K562 (cell line): ENCODE data around the gene SLC29A2. TPM values are rescaled to one million over a fixed set of nuclear protein-coding genes. Genes with fewer than 3 reads are reported as not detected.

Source experiments
- ADNP ChIP-seq: fragments of 200-800 bp; sonication (Bioruptor generic); IDR thresholded peaks from 2 replicates; pipeline ENCODE4 v1.6.1; 2016; ENCODE audit warnings: missing genetic modification characterization, missing compliant biosample characterization
- CEBPG ChIP-seq, 3 experiments: fragments of 200-800 bp in 1 of 3; sonication (Bioruptor generic) in 1 of 3; sonication (generic) in 1 of 3; formaldehyde crosslinking in 1 of 3; IDR thresholded peaks in 2 of 3; conservative IDR thresholded peaks in 1 of 3; 2 replicates each; pipeline versions ENCODE4 v1.6.1 to v1.8.0; 2016 to 2022; ENCODE audit warnings: missing compliant biosample characterization in 2 of 3, missing genetic modification characterization in 2 of 3, mild to moderate bottlenecking in 1 of 3, missing genetic modification reagents in 1 of 3
- FOXK2 ChIP-seq, 2 experiments: fragments of 450-650 bp; IDR thresholded peaks in 1 of 2; conservative IDR thresholded peaks in 1 of 2; 2 replicates each; pipeline ENCODE4 v1.6.1; 2016; ENCODE audit warnings: low read depth in 2 of 2, mild to moderate bottlenecking in 1 of 2
- KAT2B ChIP-seq: IDR thresholded peaks from one replicate; pipeline ENCODE4 v1.6.1; 2012; ENCODE audit warnings: low read depth, mild to moderate bottlenecking, control low read depth, inconsistent platforms, low read length, moderate library complexity
- NFRKB ChIP-seq: fragments of 450-650 bp; IDR thresholded peaks from 2 replicates; pipeline ENCODE4 v1.6.1; 2016; ENCODE audit warnings: low read depth
- POLR2AphosphoS5 ChIP-seq: IDR thresholded peaks from 2 replicates; pipeline ENCODE4 v1.6.1; 2011; ENCODE audit warnings: mild to moderate bottlenecking, low read depth, low read length, moderate library complexity; ENCODE audit not compliant: control insufficient read depth, insufficient read depth
- PPARD ChIP-seq: fragments of 250-450 bp; sonication (Bioruptor Pico); IDR thresholded peaks from 2 replicates; pipeline ENCODE4 v1.8.0; 2022; ENCODE audit warnings: inconsistent platforms, mild to moderate bottlenecking, moderate library complexity
- SAFB ChIP-seq: fragments of 200-400 bp; formaldehyde crosslinking; IDR thresholded peaks from 2 replicates; pipeline ENCODE4 v1.6.1; 2017; ENCODE audit warnings: low read depth, low read length, borderline replicate concordance
- SMC3 ChIP-seq: conservative IDR thresholded peaks from 2 replicates; pipeline ENCODE4 v1.6.1; 2011; ENCODE audit warnings: low read depth, low read length, improper control_type of control experiment; ENCODE audit not compliant: insufficient read depth
- STAT5A ChIP-seq: IDR thresholded peaks from 2 replicates; pipeline ENCODE4 v1.6.1; 2012; ENCODE audit warnings: low read length, inconsistent platforms, borderline replicate concordance
- TAL1 ChIP-seq: fragments of 450-650 bp; IDR thresholded peaks from 2 replicates; pipeline ENCODE4 v1.6.1; 2016; ENCODE audit warnings: mild to moderate bottlenecking
- TCF7L2 ChIP-seq: fragments of 150-350 bp; IDR thresholded peaks from 2 replicates; pipeline ENCODE4 v1.6.1; 2016; ENCODE audit warnings: low read depth, mild to moderate bottlenecking, low read length, moderate library complexity
- TEAD4 ChIP-seq, 2 experiments: sonication (generic) in 1 of 2; formaldehyde crosslinking in 1 of 2; IDR thresholded peaks; 2 replicates each; pipeline versions ENCODE4 v1.6.1 to v1.8.0; 2012 to 2022; ENCODE audit warnings: borderline replicate concordance in 1 of 2, inconsistent platforms in 1 of 2, low read length in 1 of 2, mild to moderate bottlenecking in 1 of 2, missing genetic modification reagents in 1 of 2
- ZEB2 ChIP-seq: fragments of 450-650 bp; IDR thresholded peaks from 2 replicates; pipeline ENCODE4 v1.6.1; 2016
- polyA plus RNA-seq, 8 experiments: library from polyadenylated mRNA; depleted of rRNA in 4 of 8; stranded (reverse) in 5 of 8; unstranded in 3 of 8; fragments of >200 nt; fragmentation: Nextera tagmentation in 2 of 8; fragmentation: Illumina TruSeq in 1 of 8; extraction: Ambion mirVana in 2 of 8; extraction: Trizol in 1 of 8; gene quantifications; 2 replicates each; pipeline versions ENCODE4 v1.2.1 to v1.2.3, GENCODE V29; 2011 to 2014; ENCODE audit warnings: inconsistent platforms in 1 of 8, missing spikeins in 1 of 8
- total RNA-seq, 7 experiments: library from RNA; depleted of rRNA in 6 of 7; stranded (reverse); fragments of >200 nt in 6 of 7; fragmentation: Illumina TruSeq in 2 of 7; extraction: Trizol in 2 of 7; gene quantifications; 2 replicates each; pipeline versions ENCODE4 v1.2.1 to v1.2.3, GENCODE V29; 2011 to 2021; ENCODE audit warnings: low replicate concordance in 1 of 7
- TF ChIP-seq, protein P1 (sequence below): fragments of 250-450 bp; sonication (Bioruptor Pico); IDR thresholded peaks from 2 replicates; pipeline ENCODE4 v1.5.0; 2022; ENCODE audit warnings: mild to moderate bottlenecking
- TF ChIP-seq, protein P2 (sequence below): sonication (generic); formaldehyde crosslinking; IDR thresholded peaks from 2 replicates; pipeline ENCODE4 v1.8.1; 2023; ENCODE audit warnings: mild to moderate bottlenecking, missing genetic modification reagents, moderate library complexity
- TF ChIP-seq, protein P3 (sequence below), 3 experiments: fragments of 200-800 bp in 1 of 3; sonication (Bioruptor generic) in 1 of 3; sonication (generic) in 1 of 3; formaldehyde crosslinking in 1 of 3; IDR thresholded peaks; 2 replicates each; pipeline versions ENCODE4 v1.6.1 to v1.8.0; 2016 to 2022; ENCODE audit warnings: mild to moderate bottlenecking in 2 of 3, missing compliant biosample characterization in 2 of 3, missing genetic modification characterization in 2 of 3, missing genetic modification reagents in 1 of 3
- TF ChIP-seq, protein P4 (sequence below): sonication (generic); formaldehyde crosslinking; IDR thresholded peaks from 2 replicates; pipeline ENCODE4 v1.5.0; 2020; ENCODE audit warnings: missing genetic modification reagents

SLC29A2 gene
- total and polyA plus RNA-seq, 9 of the 15 experiments (the other 6 are each of a cell fraction or from before 2014, with no cell fraction given), result 2.4 to 48.6 (median 14.2) TPM

DNA sequence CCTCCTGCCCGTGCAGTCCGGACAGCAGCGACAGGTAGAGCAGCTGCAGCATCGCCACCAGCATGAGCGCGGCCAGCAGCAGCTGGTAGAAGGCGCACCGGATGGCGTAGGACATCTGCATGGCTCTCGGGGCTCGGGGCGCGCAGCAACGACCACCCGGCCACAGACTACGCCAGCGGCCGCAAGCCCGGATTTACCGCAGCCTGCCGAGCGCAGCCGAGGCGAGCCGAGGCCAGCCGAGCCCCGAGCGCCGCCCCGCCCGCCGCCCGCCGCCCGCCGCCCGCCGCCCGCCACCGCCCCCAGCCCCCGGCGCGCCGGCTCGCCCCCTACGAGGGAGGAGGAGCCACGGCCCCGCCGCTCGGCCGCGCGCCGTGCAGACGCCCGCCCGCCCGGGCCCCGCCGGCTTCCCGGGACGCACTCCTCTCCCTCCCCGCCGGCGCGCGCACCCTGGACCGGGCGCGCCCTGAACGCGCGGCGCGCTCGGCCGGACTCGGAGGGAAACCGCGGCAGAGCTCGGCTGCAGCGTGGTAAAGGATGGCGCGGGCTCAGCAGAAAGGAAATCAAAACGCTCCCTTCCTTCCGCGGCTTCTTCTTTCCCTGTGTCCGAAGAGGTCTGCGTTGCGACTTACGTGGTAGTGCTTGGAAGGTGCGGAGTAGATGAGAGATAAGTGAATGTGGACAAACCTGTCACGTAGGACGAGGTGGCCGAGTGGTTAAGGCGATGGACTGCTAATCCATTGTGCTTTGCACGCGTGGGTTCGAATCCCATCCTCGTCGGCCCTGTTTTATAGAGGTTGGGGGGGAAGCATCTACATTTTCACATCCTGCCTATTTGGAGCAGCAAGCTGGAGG, 23.9 kb downstream of the SLC29A2 start, which contains the start of gene B4GAT1 (continued):
- TF ChIP-seq CEBPG (CRISPR knock-in tag; IDR thresholded peaks at IDR 0.05), result no peak
- no peak for TF ChIP-seq CEBPG (tag; conservative IDR thresholded peaks at IDR 0.05 in 1 of 2, IDR thresholded peaks at IDR 0.05 in 1 of 2)
- TF ChIP-seq, protein P1, sequence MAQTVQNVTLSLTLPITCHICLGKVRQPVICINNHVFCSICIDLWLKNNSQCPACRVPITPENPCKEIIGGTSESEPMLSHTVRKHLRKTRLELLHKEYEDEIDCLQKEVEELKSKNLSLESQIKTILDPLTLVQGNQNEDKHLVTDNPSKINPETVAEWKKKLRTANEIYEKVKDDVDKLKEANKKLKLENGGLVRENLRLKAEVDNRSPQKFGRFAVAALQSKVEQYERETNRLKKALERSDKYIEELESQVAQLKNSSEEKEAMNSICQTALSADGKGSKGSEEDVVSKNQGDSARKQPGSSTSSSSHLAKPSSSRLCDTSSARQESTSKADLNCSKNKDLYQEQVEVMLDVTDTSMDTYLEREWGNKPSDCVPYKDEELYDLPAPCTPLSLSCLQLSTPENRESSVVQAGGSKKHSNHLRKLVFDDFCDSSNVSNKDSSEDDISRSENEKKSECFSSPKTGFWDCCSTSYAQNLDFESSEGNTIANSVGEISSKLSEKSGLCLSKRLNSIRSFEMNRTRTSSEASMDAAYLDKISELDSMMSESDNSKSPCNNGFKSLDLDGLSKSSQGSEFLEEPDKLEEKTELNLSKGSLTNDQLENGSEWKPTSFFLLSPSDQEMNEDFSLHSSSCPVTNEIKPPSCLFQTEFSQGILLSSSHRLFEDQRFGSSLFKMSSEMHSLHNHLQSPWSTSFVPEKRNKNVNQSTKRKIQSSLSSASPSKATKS, result no peak
- TF ChIP-seq TAL1, result no peak
- no peak for TF ChIP-seq SMC3
- TF ChIP-seq TCF7L2, result no peak
- TF ChIP-seq, protein P2, sequence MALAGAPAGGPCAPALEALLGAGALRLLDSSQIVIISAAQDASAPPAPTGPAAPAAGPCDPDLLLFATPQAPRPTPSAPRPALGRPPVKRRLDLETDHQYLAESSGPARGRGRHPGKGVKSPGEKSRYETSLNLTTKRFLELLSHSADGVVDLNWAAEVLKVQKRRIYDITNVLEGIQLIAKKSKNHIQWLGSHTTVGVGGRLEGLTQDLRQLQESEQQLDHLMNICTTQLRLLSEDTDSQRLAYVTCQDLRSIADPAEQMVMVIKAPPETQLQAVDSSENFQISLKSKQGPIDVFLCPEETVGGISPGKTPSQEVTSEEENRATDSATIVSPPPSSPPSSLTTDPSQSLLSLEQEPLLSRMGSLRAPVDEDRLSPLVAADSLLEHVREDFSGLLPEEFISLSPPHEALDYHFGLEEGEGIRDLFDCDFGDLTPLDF (CRISPR knock-in tag), result 0 out of 2 replicates have a peak, but pooled peaks have one; percentile 39
- no peak for TF ChIP-seq ZEB2
- TF ChIP-seq TEAD4 (IDR thresholded peaks at IDR 0.05; ENCODE audit: low read length), result peak; percentile 80
- no peak for TF ChIP-seq TEAD4 (CRISPR knock-in tag; IDR thresholded peaks at IDR 0.05; ENCODE audit: borderline replicate concordance)
- TF ChIP-seq, protein P3, sequence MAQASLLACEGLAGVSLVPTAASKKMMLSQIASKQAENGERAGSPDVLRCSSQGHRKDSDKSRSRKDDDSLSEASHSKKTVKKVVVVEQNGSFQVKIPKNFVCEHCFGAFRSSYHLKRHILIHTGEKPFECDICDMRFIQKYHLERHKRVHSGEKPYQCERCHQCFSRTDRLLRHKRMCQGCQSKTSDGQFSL (CRISPR knock-in tag; IDR thresholded peaks at IDR 0.05), result peak; percentile 96
- TF ChIP-seq, protein P3 (tag; IDR thresholded peaks at IDR 0.05), result peak in 1 of 2 experiments; percentile 86; a peak in 2 of 4 replicates
- no peak for TF ChIP-seq KAT2B
- TF ChIP-seq, protein P4, sequence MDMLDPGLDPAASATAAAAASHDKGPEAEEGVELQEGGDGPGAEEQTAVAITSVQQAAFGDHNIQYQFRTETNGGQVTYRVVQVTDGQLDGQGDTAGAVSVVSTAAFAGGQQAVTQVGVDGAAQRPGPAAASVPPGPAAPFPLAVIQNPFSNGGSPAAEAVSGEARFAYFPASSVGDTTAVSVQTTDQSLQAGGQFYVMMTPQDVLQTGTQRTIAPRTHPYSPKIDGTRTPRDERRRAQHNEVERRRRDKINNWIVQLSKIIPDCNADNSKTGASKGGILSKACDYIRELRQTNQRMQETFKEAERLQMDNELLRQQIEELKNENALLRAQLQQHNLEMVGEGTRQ, result no peak
- no peak for TF ChIP-seq POLR2AphosphoS5
- TF ChIP-seq NFRKB, result no peak
- no peak for TF ChIP-seq SAFB
- no peak for TF ChIP-seq PPARD (CRISPR knock-in tag)
- TF ChIP-seq ADNP (tag), result no peak
- peak in 1 of 2 experiments; percentile 44; a peak in 1 of 4 replicates for TF ChIP-seq FOXK2 (conservative IDR thresholded peaks at IDR 0.05 in 1 of 2, IDR thresholded peaks at IDR 0.05 in 1 of 2; ENCODE audit: low read depth in 2 of 2)
- no peak for TF ChIP-seq STAT5A
